Measurements from ENCODE around the gene AXL.

GRCh38 chr19:41206456-41206855, 12.6 kb upstream of the AXL start:
- no peak for TF ChIP-seq CTCF (IDR thresholded peaks at IDR 0.05)
- no peak for TF ChIP-seq EP300 (IDR thresholded peaks at IDR 0.05)

Data from tibial nerve (tissue), 4 donors.